ENCODE measurements around the gene GAS2L2.

The GAS2L2 gene

DNA sequence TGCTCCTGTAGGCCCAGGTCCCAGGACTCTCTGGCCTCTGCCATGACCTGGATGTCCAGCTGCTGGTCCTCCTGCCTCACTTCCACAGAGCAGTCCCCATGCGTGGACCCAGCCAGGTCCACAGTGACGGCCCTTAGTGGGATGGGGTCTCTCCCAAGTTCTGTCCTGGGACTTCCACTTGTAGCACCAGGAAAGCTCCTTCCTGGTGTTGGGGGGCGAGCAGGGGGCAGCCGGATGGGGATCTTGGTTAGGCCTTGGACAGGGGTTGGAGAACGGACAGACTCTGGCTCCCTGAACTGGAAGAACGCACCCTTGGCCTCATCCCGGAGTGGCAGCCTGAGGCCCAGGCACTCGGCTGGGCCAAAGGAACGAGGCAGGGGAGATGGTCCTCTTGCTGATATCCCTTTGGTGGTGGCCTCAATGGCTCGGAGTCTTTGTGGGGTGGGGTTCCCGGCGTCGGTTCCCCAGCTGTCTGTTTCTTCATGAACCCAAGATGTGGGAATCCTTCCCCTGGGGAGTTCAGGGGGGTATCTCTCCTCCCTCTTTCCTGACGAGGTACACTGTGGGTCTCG lies 7.2 kb downstream of the GAS2L2 start:
- no peak for DNase-seq (ENCODE audit: low spot score)

DNA sequence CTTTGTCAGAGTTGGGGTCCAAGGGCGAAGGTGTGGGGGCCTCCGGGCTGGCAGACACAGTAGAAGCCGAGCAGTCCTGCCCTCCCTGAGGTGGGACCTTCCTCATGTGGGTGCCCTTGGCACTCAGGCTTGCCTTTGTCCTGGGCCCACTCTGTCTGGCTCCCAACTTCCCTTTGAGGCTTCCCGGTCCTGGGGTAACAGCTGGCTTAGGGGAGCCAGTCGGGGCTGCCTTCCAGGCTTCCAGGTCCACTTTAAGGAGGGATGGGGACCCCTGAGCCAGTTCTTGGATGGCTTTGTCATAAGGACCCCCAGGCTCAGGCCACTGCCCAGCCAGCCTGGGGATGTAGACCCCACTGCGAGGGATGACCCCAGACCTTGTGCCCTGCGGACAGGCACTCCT lies 7.8 kb downstream of the GAS2L2 start:
- no peak for DNase-seq (ENCODE audit: low spot score)

DNA sequence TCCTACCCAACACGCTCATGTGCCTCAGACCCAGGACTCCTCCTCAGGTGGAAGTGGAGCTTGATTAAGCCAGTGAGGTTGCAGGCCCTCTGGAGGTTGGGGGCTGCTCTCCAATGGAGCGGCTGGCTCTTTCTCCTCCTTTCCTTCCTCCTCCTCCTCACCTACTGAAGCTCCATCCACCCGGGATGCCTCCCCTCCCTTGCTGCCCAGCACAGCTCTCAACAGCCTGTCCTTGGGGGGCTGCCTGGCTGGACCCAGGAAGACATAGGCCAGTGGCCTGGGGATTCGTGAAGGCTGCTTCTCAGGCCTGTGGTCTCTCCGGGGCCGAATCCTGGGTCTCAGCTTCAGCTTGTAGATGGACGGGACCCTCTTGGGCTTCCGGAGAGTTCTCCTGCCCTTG lies 8.2 kb downstream of the GAS2L2 start:
- DNase-seq (ENCODE audit: low spot score): no peak

DNA sequence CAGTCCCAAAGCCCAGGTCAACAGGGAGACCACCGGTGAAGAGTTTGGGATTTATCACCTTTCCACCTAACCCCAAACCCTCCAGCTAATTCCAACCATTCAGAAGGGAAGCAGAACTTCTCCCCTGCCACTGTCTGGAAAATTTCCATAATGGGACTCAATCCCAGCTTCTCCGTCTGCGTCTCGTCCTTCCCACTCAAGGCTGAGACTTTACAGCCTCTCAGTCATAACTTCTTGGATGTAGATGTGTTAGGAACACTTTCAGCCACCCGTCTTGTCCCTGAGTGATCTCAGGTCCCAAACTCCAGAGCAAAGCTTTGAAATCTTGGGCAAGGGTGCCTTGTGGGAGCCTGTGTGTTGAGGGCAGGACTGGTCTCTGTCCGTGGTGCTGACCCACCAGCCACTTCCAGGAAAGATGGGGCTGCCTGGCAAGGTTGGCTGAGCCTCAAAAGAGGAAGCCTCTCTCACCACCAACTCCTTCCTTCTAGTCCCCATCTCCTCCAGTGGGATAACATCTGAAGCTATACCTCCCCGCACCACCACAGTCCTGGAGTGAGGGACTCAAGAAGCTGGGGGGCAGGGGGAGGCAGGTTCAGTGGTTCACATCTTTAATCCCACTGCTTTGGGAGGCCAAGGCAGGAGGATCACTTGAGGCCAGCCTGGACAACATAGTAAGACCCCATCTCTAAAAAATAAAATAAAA lies 9.3 kb downstream of the GAS2L2 start:
- peak; percentile 13 for DNase-seq (ENCODE audit: low spot score)

DNA sequence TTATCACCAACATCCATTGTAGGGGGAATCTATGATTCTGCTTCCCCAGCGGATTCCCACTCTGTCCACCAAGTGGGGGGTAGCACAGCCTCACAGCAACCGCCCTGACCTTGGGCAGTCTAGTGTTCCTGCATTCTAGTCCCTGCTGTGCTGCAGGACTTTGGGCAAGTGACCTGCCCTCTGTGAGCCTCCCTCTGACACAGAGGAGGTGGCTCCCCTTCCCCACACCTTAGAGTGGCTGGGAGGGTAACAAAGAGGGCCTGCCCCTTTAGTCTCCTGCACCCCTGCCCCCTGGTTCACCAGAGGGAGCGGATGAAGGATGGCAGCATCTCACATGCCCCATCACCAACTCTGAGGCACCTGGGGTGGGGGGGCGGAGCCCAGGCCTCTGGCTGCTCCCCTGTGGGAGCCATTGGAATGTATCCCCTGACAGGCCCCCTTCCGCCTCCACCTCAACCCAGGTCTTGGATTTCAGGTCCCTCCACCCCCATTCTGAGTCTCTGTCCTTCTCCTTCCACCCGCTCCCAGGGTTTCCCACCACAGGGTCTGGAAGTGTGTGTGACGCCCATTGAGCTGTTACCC lies 10.1 kb downstream of the GAS2L2 start:
- no peak for DNase-seq (ENCODE audit: low spot score)

DNA sequence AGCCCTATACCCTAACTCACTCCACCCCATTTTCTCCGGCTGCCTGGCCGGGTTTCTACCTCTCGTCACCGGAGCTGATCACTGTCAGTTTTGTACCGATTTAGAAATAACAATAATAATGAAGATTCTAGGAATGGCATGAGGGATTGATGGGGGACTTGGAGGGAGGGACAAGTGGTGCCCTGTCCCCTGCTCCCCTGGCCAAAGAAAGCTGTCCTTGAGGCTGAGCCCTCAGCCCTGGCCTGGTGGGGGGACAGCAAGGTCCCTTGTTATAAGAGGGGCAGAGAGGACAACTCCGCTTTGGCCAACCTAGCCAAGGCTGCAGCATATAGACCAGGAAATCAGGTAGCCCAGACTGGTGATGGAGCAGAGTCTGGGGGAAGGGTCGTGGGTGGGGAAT lies 10.5 kb downstream of the GAS2L2 start:
- no peak for DNase-seq (ENCODE audit: low spot score)

DNA sequence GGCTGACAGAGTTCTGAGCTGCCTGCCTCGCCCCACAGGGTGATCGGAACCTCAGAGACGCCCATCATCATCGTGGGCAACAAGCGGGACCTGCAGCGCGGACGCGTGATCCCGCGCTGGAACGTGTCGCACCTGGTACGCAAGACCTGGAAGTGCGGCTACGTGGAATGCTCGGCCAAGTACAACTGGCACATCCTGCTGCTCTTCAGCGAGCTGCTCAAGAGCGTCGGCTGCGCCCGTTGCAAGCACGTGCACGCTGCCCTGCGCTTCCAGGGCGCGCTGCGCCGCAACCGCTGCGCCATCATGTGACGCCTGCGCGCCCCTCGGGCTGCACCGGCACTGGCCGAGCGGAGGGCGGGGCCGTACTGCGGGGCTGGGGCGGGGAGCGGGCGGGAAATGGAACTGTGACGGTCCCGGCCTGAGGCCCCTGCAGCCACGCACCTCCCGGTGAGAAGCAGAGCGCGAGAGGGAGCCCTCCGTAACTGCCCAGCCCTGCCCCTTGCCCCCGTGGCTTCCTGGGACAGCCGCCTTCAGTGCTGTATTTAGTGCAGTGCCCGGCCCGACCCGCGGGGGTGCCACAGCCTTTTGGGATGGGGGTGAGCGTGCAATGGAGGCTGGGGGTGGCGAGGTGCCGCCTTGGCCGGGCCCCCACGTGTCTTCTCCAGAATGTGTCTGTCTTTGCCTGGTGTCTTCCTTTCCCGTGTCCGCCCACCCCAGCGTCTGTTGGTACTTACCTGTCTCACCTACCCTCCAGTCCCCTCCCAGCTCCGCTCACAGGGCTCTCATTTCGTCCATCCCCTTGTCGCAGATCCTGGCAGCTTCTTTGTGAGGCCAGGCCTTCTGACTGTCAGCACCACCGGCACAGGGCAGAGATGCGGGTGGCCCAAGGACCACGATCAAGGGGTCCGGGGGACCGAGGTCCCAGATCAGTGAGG lies 11.8 kb downstream of the GAS2L2 start:
- DNase-seq (ENCODE audit: low spot score): no peak

DNA sequence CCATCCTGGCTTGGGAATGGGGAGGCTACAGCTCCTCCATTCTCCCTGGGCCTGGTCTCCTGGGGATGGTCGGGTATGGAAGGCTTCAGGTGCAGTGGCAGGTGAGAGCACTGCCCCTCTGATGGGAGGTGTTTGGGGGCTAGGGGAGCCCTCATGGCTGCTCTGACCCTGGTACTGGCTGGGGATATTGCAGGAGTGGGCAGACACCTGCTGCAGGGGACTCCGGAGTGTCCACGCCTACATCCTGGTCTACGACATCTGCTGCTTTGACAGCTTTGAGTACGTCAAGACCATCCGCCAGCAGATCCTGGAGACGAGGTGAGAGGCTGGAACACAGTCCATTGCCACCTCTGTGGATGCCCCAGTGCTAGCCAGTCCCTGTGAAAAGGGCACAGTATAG lies 12.8 kb downstream of the GAS2L2 start:
- no peak for DNase-seq (ENCODE audit: low spot score)

DNA sequence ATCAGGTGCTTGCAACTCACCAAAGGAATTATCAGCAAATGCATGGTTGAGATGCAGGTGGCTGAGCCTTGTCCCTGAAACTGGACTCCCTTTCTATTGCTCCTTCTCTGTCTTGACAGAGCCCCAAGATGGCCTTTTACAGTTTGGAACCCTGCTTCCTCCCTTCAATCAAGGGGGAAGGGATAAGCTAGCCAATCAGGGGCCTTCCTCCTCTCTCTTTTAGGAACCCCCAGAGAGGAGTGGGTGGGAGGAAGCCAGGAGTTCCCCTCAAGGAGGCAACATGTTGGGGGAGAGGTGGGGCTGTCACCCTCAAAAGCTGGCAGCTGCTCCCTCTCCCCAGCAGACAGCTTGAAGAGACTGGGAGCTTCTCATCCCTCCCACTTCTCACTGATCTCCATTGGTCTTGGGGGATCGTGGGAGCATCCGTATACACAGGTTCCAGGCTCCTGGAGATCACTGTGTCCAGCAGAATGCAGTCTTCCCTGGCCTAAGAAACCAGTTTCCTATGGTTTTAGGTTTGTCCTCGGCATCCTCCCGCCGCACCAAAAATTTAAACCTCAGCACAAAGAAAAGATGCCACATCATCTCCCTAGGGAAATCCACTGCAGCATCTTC lies 14.4 kb downstream of the GAS2L2 start:
- DNase-seq (ENCODE audit: low spot score): no peak

DNA sequence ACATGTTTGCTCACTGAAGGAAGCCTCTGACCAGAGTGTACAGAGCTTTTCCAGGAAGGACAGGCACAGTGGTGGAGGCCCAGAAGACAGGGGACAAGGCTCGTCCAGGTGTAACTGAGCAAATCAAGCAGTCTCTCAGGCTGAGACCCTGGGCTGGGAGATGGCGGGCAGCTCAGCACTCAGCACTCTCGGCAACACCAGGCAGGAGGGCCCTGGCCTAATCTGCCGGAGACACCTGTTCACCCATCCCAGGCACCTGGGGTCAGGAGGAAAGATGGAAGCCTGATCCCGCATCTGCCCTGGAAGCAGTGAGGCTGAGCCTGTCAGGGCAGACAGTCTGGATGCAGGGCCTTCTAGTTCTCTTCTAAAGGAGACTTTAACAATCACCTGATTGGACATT lies 16.8 kb downstream of the GAS2L2 start:
- DNase-seq (ENCODE audit: low spot score): no peak

DNA sequence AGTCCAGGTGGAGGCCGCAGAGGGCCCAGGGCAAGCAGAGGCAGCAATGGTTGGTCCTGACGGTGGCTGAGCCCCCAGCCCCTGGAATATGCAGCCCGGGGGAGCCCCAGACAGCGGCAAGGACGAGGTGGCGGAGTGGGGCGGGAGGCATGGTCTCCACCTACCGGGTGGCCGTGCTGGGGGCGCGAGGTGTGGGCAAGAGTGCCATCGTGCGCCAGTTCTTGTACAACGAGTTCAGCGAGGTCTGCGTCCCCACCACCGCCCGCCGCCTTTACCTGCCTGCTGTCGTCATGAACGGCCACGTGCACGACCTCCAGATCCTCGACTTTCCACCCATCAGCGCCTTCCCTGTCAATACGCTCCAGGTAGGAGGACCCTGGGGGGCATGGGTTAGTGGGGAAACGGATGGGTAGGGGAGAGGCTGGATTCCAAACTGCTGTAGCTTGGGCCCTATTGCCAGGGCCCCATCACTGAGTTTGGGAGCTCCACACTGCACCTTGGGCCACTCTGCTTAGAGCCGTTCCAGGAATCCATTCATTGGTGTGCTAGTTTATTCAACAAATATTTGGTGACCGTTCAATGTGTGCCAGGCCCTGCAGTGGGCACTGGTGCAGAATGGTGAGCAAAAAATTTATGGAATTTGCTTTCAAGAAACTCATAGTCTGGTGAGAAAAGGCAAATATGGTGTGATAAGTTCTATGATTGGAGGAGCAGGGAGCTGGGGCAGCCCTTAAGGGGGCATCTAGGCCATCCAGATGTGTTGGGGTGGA lies 17.8 kb downstream of the GAS2L2 start:
- no peak for DNase-seq (ENCODE audit: low spot score)

DNA sequence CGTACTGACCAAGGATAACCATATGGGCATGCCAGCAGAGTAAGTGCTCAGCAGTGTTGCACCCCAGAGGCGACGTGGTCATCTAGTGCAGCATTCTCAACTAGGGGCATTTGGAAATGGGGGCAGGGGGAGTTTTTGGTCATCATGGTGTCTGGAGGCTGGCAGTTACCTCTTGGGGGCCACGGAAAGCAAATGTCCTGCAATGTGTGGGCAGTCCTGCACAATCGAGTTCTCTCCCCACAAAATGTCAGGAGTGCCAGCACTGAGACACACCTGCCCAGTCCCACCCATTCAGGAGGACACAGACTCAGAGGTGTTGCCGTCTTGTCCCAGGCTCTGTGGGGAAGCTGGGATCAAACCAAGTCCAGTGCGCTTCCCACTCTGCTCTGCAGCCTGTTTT lies 18.6 kb downstream of the GAS2L2 start:
- no peak for DNase-seq (ENCODE audit: low spot score)

DNA sequence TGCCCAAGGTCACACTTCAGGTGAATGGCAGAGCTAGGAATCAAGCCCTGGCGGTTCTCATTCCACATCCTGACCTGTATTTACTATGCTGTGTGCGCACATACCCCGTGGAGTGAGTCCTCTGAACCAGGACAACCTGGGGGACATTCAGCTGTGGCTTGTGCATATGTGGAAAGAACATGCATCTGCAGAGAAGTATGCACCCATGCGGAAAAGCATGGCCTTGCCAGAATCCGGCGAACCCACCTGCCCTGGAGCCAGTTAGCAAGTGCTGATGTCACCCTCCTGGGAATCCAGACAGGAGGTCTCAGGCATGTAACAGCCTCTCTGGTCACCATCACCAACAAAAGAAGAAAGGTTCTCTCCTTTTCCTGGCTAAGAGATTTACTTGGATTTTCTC lies 19.7 kb downstream of the GAS2L2 start:
- no peak for DNase-seq (ENCODE audit: low spot score)

DNA sequence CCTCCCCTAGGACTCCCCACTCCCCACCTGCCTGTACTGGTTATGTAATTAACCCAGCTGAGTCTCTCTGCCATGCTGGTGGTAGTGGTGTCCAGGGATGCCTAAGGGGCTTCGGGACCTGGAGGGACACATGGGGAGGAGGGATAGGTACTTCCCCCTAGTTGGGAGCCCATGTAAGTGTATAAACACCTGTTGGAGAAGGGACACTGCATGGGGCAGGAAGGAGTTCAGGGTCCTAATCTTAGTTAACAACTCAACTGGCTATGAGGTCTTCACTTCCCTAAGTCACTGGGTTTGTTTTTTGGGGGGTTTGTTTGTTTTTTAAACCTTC lies 20.3 kb downstream of the GAS2L2 start:
- DNase-seq (ENCODE audit: low spot score): no peak

DNA sequence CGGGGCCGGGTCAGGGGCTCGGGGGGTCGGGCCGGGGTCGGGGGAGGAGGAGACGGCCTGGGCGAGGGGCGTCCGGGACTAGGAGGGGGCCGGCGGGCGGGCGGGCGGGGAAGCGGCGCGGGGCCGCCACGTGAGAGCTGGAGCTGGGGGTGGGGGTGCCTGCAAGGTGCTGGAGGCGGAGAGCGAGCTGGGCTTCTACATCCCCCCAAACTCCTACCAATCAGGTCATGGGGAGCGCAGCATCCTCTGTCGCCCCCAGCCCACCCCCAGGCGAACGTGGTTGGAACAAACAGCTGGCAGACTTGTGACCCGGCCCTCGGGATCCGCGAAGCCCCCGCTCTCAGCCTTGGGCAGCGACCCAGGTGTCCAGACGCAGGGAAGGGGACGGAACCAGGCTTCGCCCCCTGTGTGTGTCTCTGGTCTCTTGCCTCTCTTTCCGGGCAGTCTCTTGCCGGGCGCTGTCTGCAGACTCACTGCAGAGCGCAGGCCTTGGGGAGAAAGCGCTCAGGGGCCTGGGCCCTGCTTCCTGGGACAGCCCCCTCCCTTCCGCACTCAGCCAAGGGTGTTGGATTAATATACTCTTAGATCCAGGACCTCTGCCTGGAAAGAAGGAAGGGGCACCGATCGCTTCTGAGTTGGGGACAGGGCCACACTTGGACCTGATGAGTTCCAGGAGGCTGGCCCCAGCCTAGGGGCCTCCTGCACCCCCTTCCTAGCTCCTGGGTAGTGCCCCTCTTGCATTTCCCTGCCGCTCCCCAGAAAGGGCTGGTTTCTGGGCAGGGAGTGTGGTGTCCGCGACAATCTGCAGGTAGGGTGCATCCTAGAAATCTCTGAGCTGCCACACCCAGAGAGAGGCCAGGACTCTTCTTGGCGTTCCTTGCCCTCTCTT lies 20.9 kb downstream of the GAS2L2 start:
- no peak for DNase-seq (ENCODE audit: low spot score)

DNA sequence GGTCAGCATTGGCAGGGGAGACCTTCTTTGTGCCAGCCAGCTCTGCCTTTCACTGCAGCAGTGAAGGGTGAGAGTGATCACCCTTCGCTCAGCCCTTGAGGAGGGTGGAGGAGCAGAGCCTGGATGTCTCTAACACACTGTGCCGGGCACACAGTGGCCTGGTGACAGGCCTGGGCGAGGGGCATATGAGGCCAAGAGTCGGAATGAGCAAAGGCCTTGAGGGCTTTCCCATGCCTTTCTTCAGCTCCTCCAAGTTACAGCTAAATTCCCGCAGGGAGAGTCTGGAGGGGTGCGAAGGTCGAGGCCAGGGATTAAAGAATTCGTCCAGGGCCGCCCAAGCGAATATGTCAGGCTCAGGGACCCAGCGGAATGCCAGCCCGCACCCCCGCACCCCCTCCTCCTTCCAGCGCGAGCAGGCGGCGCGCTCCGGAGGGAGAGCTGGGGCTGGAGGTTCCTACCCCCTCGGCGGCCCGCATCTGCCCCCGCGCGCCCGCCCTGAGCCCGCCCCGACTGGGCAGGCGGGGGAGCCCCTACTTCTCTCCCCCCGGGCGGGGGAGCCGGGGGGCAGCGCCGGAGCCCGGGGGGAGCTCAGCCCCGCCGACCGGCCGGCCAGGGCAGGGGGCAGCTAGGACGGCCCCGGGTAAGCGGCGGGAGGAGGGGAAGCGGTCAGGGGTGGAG lies 21.7 kb downstream of the GAS2L2 start, which contains the start of gene RASL10B:
Gene RASL10B (plus strand): TSS at position 401 of the 678 bp plus-strand sequence. CDS start 3,546 bp downstream, outside the sequence.
- peak; percentile 36 for DNase-seq (ENCODE audit: low spot score)

DNA sequence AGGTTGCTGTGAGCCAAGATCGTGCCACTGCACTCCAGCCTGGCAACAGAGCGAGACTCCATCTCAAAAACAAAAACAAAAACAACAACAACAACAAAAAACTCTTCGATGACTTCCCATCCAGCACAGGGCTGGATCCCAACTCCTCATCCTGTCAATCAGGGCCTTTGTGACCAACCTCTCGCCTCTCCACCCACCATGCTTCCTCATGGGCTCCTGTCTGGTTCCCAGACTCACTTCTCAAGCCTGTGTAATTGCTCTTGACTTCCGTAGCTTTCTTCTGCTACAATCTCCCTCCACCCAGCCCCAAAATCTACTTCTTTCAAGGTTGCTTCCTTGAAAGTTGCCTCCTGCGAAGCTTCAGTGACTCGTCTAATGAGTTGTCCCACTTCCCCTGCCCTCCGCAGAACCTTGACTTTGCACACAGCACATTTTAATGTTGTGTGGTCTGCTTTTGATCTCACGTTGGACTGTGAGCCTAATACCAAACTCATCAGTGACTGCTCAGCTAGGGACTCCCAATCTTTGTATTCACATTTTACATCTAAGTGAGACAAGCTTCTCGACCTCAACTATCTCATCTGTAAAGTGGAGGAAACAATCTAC lies 22.5 kb downstream of the GAS2L2 start:
- DNase-seq (ENCODE audit: low spot score): no peak

DNA sequence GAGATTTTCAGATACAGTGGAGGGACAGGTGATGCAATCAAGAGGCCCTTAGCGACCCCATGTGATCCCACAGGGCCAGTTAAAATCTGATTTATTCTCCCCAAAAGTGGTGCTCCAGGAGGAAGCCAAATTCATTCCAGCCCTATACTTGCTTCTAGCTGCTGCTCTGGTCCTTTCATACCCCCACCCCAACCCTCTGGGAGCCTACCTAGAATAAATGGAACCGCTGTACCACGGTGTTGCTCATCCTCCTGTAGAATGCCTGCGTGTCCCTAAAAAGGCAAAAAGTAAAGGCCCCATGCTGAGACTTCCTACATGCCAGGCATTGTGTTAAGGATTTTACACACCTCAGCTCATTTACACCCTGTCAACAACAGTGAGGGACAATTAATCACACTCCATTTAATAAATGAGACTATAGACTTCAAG lies 23.6 kb downstream of the GAS2L2 start:
- DNase-seq (ENCODE audit: low spot score): no peak

DNA sequence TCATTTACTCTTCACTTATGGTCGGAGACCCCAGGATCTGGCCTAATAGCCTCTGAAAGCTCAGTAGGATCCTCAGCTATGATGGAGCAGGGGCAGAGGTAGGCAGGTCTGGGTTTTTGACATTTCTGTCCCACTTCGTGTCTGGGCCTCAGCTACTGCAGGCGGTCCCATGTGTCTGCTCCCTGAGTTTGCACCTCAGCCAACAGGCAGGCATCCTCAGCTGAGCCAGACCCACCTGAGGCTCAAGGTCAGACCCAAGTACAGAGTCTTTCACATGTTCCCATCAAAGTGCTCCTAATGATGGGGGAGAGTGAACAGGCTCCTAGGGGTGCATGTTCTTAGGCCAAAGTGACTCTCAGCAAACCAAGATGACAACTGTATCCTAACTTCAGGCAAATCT lies 24.5 kb downstream of the GAS2L2 start:
- no peak for DNase-seq (ENCODE audit: low spot score)

All from SW480 (cell line).